H1 (cell line): ENCODE data around the gene RAP1GAP. TPM values are rescaled to one million over a fixed set of nuclear protein-coding genes. Genes with fewer than 3 reads are reported as not detected.

Experiments used
- BACH1 ChIP-seq: IDR thresholded peaks from 2 replicates; pipeline ENCODE4 v1.6.1; 2012; ENCODE audit warnings: low read length, improper control_type of control experiment
- CTBP2 ChIP-seq: IDR thresholded peaks from 2 replicates; pipeline ENCODE4 v1.7.0; 2011; ENCODE audit warnings: borderline replicate concordance, mild to moderate bottlenecking, moderate library complexity, mixed read lengths, low read length; ENCODE audit not compliant: insufficient read depth, insufficient read length
- CTCF ChIP-seq, 3 experiments: IDR thresholded peaks; 1 replicate in 2 of 3; 2 replicates in 1 of 3; pipeline versions ENCODE4 v1.5.1 to v1.6.1; 2011; ENCODE audit warnings: low read length in 3 of 3, mild to moderate bottlenecking in 3 of 3, inconsistent platforms in 2 of 3, low read depth in 1 of 3, moderate library complexity in 1 of 3; ENCODE audit not compliant: insufficient read depth in 1 of 3; ENCODE audit errors: control extremely low read depth in 1 of 3
- HDAC6 ChIP-seq: IDR thresholded peaks from one replicate; pipeline ENCODE4 v1.7.1; 2012; ENCODE audit warnings: low read depth, mild to moderate bottlenecking, inconsistent platforms, low read length, moderate library complexity
- polyA plus RNA-seq, 7 experiments: library from polyadenylated mRNA; depleted of rRNA in 3 of 7; stranded (reverse) in 5 of 7; unstranded in 2 of 7; fragments of >200 nt in 5 of 7; fragments of 200-250 nt in 2 of 7; gene quantifications; 1 replicate in 5 of 7; 2 replicates in 1 of 7; 4 replicates in 1 of 7; pipeline versions ENCODE4 v1.2.1 to v1.2.3, GENCODE V29; 2011 to 2013; ENCODE audit warnings: missing spikeins in 2 of 7, mixed read lengths in 2 of 7
- total RNA-seq: library from RNA; stranded (reverse); fragmentation: NEBNext Ultra II Directional; extraction: Animal tissue kit (Norgen Biotek cat#: 25700); gene quantifications from 2 replicates; pipeline ENCODE4 v1.2.1, GENCODE V29; 2021

RAP1GAP gene
- total and polyA plus RNA-seq, 2 of the 8 experiments (the other 6 are each of a cell fraction or from before 2014, with no cell fraction given), result 8.4 TPM

DNA sequence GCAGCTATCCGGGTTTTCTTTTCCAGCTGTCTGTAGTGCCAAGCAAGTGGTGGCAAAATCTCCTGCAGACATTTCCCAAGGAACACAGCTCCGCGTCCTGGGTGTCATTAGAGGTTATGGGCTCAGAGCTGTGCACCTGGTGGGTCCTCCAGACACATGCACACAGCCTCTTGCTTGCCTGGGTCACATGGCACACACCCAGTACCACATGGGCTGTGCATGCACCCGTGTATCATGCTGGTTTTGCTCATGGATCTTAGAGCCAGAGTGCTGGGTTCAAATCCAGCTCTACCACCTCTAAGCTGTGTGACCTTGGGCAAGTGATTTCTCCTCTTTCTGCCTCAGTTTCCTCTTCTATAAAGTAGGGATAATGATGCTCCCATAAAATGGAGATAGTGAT, 98.3 kb downstream of the RAP1GAP start (continued):
- TF ChIP-seq CTCF (IDR thresholded peaks at IDR 0.05; ENCODE audit: control extremely low read depth in 1 of 3, insufficient read depth in 1 of 3, low read depth in 1 of 3, low read length in 3 of 3) (no peak), BACH1 (no peak), HDAC6 (no peak), CTBP2 (no peak)
- TF ChIP-seq, all 59 proteins: peak for 0
